HG03039 (cell line): ENCODE results near the gene CTNNA2.

Source experiments
- ATAC-seq: cut with Tn5 transposase; IDR thresholded peaks from one replicate; pipeline ENCODE4 v1.9.1; 2021; ENCODE audit warnings: mild to moderate bottlenecking, moderate library complexity; ENCODE audit not compliant: unreplicated experiment

Gene CTNNA2

GRCh38 chr2:80303006-80303908 lies 790.4 kb downstream of the CTNNA2 start:
- ATAC-seq: no peak

DNA sequence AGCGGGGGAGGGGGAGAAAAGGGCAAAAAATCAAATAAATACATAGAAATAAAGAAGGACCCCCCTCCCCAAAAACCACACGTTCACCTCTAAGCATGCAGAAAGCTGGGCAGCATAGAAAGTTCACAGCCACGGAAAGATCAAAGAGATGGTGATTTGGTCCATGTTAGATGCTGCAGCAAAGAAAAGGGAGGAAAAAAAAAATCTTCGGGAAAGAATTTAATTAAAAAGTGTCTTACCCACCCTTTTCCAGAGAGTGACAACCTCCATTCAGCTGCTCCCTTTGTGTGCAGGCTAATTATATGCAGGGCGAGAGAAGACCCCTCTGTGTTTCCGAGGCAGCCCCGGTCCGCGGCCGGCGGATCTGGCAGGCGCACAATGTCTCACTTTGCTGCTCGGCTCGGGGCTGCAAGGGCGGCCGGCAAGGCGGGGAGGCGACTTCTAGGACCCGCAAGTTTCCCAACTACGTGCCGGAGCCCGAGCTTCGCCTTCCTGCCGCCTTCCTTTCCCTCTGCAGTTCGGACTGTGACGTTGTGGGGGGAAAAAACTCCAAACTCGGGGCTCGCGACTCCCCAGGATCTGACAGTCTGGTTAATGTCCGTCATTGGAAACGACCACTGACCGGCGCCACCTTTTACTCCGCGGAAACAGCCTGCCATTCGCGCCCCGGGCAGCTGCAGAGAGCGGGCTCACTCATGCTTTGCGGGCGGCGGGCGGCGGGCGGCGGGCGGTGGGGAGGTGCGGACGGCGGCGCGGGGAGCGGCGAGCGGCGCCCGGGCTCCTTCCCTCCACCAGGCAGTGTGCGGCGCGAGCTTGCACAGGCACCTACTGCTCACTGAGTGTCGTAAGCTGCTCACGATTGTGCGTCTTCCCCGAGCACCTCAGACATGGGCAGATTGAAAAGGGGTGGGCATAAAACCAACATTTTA lies 791.3 kb downstream of the CTNNA2 start, which contains the start of gene LRRTM1:
Gene LRRTM1 (minus strand): TSS at position 844 of the 929 bp plus-strand sequence. CDS start 933 bp downstream, outside the sequence.
- no peak for ATAC-seq

- ATAC-seq: no peak
Observed at GRCh38 chr2:80311304-80311703, 798.5 kb downstream of the CTNNA2 start.

- no peak for ATAC-seq
Observed at GRCh38 chr2:80312282-80312839, 799.5 kb downstream of the CTNNA2 start.

DNA sequence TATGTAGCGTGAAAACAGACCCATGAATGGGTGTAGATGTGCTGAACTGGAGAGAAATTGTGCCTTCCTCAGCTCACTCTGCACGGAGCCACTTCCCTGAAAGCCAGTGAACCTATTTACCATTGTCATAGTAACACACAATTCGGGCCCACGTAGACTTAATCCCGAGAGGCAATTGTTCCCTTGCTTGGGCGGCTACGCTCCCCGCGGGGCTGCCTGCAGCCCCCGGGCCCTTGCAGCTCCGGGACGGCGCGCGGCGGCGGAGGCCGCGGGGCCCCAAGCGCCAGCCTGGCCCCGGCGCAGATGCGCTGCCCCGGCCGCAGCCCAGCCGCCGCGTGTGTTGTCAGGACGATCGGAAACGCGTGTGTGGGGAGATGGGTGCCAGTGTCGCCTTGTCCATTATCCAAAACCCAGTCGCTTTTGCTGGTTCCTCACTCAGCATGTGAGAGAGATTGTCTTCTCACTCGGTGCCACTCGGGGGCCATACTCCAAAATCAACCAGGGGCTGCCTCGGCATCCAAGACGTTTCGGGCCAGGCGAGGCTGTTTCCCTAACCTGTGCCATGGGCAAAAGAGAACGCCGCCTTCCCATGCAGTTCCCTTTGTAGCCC lies 809.6 kb downstream of the CTNNA2 start:
- ATAC-seq: no peak

DNA sequence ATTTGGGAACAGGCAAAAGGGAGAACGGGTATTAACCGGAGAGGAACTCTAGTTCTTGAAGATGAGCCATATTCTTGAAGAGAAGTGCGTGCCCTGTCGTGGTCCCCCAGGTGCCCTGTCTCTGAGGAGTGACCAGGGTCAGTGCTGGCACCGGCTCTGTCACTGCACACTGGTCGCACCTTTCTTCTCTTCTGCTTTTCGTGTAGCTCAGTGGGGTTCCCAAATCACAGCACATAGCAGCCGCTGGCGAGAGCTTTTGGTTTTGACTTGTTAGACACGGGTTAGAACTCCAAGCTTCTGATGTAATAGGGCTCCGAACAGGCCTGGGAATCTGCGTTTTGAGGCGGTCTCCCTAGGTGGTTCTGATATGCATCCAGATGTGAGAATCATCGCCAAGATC lies 810.1 kb downstream of the CTNNA2 start:
- ATAC-seq: no peak

DNA sequence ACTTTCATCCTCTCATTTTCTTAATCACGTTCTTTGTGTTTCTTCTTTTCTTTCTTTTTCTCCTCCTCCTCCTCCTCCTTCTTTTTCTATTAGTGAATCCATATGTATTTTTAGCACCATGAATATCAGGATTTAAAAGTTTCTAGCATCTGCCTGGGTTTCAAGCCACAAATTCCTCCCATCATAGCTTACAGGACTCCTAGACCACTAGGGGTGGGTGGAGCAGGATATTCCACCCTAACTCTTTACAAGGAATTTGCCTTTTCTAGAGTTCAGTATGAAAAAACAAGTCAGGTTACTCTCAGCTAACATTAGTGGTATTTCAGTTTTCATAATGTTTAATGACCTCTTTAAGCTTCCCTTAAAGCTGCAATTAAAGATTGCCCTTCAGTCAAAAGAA lies 810.8 kb downstream of the CTNNA2 start:
- no peak for ATAC-seq

- no peak for ATAC-seq
Observed at GRCh38 chr2:80324525-80324924, 811.7 kb downstream of the CTNNA2 start.

DNA sequence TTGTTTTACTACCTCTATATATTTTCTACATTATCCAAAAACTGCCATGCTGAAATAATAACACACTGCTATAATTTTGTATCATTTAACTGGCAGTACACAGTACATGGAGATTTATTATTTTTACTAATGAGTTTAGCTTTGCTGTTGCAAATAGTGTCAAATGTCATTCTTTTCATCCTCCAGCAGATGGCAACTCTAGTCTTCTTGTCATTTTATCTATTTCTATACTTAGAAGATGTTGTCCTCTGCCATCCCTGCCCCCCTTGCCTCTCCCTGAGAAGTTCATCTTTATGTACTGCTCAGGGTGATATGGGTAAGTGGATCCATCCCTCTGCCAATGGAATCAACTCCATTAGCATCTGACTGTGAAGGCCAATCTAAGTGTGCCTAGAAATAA lies 813.4 kb downstream of the CTNNA2 start:
- ATAC-seq: no peak

DNA sequence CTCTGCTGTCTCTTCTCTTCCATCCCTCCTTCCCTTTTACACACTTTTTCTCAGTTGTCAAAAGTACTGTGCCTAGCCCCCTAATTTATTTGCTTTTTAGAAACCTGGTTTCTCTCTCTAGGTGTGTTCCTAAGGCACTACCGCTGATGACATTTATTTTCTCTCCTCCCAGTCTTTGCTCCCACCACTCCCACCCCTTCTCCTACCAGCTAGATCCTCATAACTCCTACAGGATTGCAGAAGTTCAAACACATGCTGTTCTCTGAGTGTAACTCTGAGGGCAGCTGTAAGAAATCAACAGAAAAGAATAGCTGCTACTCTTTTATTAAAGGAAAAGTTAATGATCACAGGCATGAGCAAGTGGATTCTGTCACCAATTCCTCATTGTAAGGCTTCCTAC lies 814.0 kb downstream of the CTNNA2 start:
- ATAC-seq: no peak

DNA sequence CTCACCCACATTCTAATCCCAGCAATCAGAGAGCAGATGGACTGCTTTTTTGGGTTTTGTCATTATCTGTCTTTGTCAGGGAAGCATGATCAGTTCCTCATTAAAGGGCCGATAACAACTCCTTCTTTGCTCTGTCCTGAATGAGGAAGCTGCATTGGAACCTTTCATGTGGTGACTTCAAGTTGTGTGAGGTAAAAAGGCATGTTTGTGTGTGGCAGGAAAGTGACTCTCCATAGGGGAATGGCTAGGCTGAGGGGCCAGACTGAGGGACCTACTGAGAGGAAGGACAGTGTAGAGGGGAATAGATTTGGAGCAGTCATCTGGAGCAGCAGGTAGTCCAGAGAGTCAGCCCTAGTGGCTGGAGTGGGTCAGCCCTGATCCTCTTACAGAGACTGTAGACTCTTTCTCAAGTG lies 815.3 kb downstream of the CTNNA2 start:
- no peak for ATAC-seq

- ATAC-seq: no peak
Observed at GRCh38 chr2:80329491-80329890, 816.6 kb downstream of the CTNNA2 start.

GRCh38 chr2:80330527-80331450 lies 817.9 kb downstream of the CTNNA2 start:
- ATAC-seq: no peak

DNA sequence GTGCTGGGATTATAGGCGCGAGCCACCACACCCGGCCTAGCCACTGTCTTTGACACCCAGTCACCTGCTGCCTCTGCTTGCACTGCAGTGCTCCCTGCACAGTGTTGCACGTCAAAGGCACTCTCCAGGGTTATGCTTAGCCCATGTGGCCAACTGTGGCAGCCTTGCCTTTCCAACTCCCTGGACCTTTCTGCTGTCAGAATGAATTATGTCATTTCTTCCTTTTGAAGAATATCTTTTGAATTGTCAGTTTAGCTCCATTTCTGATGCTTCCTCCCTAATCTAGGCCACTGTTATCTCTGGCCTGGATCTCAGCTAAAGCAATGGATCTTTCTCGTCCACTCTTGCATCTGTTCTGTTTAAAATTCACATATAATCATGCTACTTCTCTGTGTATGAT lies 821.0 kb downstream of the CTNNA2 start:
- no peak for ATAC-seq

DNA sequence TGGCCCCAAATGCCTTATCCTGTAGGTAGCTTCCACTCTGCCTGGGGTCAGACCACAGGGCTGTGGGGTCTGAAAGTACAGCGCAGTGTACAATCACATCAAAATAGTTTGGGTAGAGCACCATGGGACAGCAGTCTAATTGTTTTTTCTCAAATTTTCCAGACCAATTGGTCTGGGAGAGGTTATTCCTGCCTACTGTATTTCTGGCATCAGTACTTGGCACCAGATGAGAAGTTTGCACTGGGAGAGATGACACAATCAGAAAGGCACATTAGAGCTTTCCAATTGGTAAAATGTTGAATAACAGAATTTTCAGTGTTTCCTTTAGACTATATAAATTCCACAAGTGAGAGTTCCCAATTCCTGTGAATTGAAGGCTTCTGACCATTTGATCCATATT lies 822.6 kb downstream of the CTNNA2 start:
- no peak for ATAC-seq

GRCh38 chr2:80338794-80339193 lies 825.9 kb downstream of the CTNNA2 start:
- no peak for ATAC-seq

DNA sequence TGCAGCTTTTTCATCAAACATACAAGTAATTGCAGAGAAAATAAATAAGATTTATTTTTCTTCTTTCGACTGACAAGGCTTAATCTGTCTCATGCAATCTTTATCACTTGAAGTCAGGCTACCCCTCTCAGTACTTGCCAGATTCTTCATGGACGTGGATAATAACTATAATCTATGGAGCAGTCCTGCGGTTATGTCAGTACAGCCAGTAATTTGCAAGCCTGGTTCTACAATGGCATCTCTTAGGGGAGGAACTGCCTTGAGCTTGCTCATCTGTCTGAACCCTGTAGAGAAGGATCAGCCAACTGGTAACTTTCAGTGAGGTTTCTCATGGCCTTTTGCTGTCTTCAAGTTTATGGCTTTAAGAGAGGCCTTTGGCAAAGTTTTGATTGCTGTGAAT lies 827.2 kb downstream of the CTNNA2 start:
- no peak for ATAC-seq

DNA sequence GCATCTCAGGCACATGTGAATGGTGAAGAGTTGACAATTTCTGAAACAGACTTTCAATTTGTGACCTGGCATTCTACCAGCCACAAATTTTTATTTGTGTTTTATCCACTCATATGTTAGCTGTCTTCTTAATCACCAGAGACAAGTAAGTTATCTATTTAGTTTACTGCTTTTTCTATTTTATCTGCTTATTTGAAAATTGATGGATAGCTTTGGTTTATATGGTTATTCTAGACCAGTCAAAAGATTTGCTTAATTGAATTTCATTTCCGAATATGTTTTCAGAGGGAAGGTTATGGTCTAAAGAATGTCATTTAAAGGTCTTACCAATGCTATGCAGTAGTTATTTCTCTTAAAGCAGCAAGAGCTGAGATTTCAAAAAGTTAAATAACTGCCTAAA lies 835.2 kb downstream of the CTNNA2 start:
- ATAC-seq: no peak

DNA sequence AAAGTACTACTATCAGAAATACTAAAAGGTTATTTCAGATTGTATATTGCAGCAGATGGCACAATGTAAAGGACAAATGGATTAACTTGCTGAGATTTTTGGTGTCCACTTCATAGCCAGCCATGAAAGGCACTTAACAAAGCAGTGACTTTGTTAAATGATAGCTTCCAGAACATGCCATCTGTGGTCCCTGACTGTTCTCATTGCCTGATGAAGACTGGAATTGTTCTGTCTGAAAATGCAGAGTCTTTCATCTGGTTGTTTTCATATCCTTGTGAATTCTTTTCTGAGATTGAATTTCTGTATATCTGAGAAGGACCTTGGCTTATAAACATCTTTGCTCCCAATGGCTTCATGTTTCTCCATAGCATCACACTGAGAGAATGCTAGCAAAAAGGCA lies 836.1 kb downstream of the CTNNA2 start:
- ATAC-seq: no peak

- no peak for ATAC-seq
Observed at GRCh38 chr2:80351231-80351630, 838.4 kb downstream of the CTNNA2 start.
